Measurements from ENCODE around the gene TSPAN5. TPM values are rescaled to one million over a fixed set of nuclear protein-coding genes. Genes with fewer than 3 reads are reported as not detected.

TSPAN5 gene
- total RNA-seq, 3 donors from 2014 or later (not counting 1 experiment from before 2014, with no cell fraction given) = 6.8 to 13.7 (median 11.4) TPM

DNA sequence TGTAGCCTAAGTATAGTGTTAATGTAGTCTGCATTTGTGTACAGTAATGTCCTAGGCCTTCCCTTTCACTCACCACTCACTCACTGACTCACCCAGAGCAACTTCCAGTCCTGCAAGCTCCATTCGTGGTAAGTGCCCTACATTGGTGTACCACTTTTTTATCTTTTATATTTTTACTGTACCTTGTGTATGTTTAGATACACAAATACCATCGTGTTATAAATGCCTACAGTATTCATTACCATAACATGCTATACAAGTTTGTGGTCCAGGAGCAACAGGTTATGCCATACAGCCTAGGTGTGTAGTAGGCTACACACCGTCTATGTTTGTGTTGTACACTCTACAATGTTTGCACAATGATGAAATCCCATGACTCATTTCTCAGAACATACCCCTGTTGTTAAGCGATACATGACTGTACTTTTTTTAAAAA lies 15.4 kb downstream of the TSPAN5 start:
- H3K27me3 ChIP-seq (ENCODE audit: control insufficient read depth, insufficient read depth, low read length) = no peaks in the 10 kb centered on the region
- no peaks in the 10 kb centered on the region for H3K36me3 ChIP-seq (ENCODE audit: control insufficient read depth, insufficient read depth, low read length)
- no peaks in the 10 kb centered on the region for H3K36me3 Mint-ChIP-seq
- H3K27ac ChIP-seq (ENCODE audit: low read length) = no peak overlapping the region
- H3K9me3 ChIP-seq (ENCODE audit: control insufficient read depth, insufficient read depth, low read length) = no peaks in the 10 kb centered on the region
- H3K27ac Mint-ChIP-seq = no peak overlapping the region
- H3K27me3 Mint-ChIP-seq (ENCODE audit: low read depth in 2 of 2) = no peaks in the 10 kb centered on the region
- H3K4me3 Mint-ChIP-seq = no peak overlapping the region
- no peak overlapping the region for H3K4me3 ChIP-seq (ENCODE audit: low read length)
- TF ChIP-seq, protein P1, sequence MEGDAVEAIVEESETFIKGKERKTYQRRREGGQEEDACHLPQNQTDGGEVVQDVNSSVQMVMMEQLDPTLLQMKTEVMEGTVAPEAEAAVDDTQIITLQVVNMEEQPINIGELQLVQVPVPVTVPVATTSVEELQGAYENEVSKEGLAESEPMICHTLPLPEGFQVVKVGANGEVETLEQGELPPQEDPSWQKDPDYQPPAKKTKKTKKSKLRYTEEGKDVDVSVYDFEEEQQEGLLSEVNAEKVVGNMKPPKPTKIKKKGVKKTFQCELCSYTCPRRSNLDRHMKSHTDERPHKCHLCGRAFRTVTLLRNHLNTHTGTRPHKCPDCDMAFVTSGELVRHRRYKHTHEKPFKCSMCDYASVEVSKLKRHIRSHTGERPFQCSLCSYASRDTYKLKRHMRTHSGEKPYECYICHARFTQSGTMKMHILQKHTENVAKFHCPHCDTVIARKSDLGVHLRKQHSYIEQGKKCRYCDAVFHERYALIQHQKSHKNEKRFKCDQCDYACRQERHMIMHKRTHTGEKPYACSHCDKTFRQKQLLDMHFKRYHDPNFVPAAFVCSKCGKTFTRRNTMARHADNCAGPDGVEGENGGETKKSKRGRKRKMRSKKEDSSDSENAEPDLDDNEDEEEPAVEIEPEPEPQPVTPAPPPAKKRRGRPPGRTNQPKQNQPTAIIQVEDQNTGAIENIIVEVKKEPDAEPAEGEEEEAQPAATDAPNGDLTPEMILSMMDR (IDR thresholded peaks at IDR 0.05) = no peak
- peaks cover 8% of the 10 kb centered on the region for H3K4me1 ChIP-seq (ENCODE audit: control insufficient read depth, insufficient read depth, low read length)
- ATAC-seq (peak in 1 of 3 donors; percentile 28), DNase-seq (no peak)
- H3K4me1 Mint-ChIP-seq = peaks cover 36 to 38% of the 10 kb centered on the region in 2 donors
- 74% methylated on average over 2 of the region's 4 CpGs for WGBS (ENCODE audit: insufficient coverage)
- peaks cover 0 to 2% of the 10 kb centered on the region in 2 donors for H3K9me3 Mint-ChIP-seq
- intact Hi-C loops (cut with micrococcal nuclease) = no loop called here

DNA sequence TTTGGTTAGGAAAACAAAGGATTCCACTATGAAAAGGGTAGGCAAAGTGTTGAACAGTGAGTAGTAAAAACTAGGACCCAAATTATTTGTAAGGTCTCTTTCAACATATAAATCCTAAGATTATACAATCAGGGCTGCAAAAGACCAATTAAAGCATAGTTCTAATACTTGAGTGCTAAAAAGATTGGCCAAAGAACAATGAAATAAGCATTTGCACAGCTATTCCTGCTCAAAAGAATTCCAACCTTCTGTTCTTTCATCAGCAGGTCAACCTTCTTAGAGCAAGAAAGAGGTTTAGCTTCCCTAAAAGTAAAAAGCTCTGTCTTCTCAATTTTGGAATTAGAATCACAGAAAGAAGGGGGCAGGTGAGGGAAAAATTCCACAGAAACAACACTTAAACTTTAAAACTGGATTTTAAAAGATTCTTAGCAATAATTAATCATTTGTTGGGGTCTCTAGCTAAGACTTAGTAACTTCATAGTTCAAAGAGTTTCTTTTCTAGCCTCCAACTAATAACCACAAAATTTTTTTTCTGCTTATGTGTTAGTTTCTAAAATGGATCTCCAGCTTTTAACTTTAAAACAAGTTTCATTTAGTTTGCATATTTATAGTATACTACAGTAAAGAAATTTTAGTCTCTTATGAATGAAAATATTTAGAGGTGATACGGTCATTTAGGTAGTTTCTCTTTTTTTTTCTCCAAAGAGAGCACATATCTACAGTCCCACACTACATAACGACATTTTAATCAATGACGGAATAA lies 16.3 kb downstream of the TSPAN5 start:
- intact Hi-C loops (cut with micrococcal nuclease) = no loop called here

DNA sequence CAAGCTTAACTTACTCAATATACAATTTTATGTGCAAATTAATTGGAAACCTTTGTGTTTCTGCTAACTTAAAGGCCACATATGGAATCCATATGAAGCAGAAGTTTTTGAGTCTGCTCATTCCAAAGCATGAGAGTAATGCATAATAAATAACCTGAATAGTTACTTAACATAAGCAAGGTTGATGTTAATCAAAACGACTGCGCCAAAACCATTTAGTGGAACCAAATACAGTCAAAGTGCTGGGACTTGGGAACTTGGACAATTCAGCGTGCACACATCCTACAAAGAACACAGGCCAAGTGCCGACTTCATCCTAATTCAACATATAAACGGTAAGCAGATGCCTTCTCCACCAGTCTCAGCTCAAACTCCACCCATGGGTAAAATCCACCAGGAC lies 17.0 kb downstream of the TSPAN5 start:
- Mint-ChIP-seq H3K4me3 (no peak overlapping the region), H3K27me3 (ENCODE audit: low read depth in 2 of 2) (no peaks in the 10 kb centered on the region), H3K27ac (no peak overlapping the region), H3K9me3 (peaks cover 0 to 2% of the 10 kb centered on the region in 2 donors), H3K4me1 (peaks cover 36 to 40% of the 10 kb centered on the region in 2 donors), H3K36me3 (no peaks in the 10 kb centered on the region)
- ATAC-seq = no peak
- Histone ChIP-seq H3K4me3 (ENCODE audit: low read length) (no peak overlapping the region), H3K4me1 (ENCODE audit: control insufficient read depth, insufficient read depth, low read length) (peaks cover 8% of the 10 kb centered on the region), H3K9me3 (ENCODE audit: control insufficient read depth, insufficient read depth, low read length) (no peaks in the 10 kb centered on the region), H3K27ac (ENCODE audit: low read length) (no peak overlapping the region), H3K36me3 (ENCODE audit: control insufficient read depth, insufficient read depth, low read length) (no peaks in the 10 kb centered on the region), H3K27me3 (ENCODE audit: control insufficient read depth, insufficient read depth, low read length) (no peaks in the 10 kb centered on the region)
- TF ChIP-seq, protein P1 (IDR thresholded peaks at IDR 0.05) = no peak
- WGBS (ENCODE audit: insufficient coverage) = 99% methylated on average over 5 of the region's 5 CpGs
- DNase-seq = no peak
- intact Hi-C loops (cut with micrococcal nuclease) = no loop called here

More for the DNA sequence above, 16.3 kb downstream of the TSPAN5 start:
- no CpG with 5 or more reads among the region's 3 CpGs for WGBS (ENCODE audit: insufficient coverage)
- DNase-seq (no peak), ATAC-seq (no peak)
- Mint-ChIP-seq H3K27ac (no peak overlapping the region), H3K36me3 (no peaks in the 10 kb centered on the region), H3K4me3 (no peak overlapping the region), H3K4me1 (peaks cover 36 to 41% of the 10 kb centered on the region in 2 donors), H3K9me3 (peaks cover 0 to 2% of the 10 kb centered on the region in 2 donors), H3K27me3 (ENCODE audit: low read depth in 2 of 2) (no peaks in the 10 kb centered on the region)
- no peak overlapping the region for H3K27ac ChIP-seq (ENCODE audit: low read length)
- peaks cover 8% of the 10 kb centered on the region for H3K4me1 ChIP-seq (ENCODE audit: control insufficient read depth, insufficient read depth, low read length)
- no peaks in the 10 kb centered on the region for H3K27me3 ChIP-seq (ENCODE audit: control insufficient read depth, insufficient read depth, low read length)
- H3K36me3 ChIP-seq (ENCODE audit: control insufficient read depth, insufficient read depth, low read length) = no peaks in the 10 kb centered on the region
- TF ChIP-seq, protein P1 (IDR thresholded peaks at IDR 0.05) = no peak
- no peaks in the 10 kb centered on the region for H3K9me3 ChIP-seq (ENCODE audit: control insufficient read depth, insufficient read depth, low read length)
- H3K4me3 ChIP-seq (ENCODE audit: low read length) = no peak overlapping the region

Measured in natural killer cell (primary cell).